HG03064 (cell line): Measurements from ENCODE around the gene TRAK1.

Source experiments
- ATAC-seq: cut with Tn5 transposase; IDR thresholded peaks from one replicate; pipeline ENCODE4 v1.9.1; 2021; ENCODE audit warnings: low read depth; ENCODE audit not compliant: unreplicated experiment

The TRAK1 gene

DNA sequence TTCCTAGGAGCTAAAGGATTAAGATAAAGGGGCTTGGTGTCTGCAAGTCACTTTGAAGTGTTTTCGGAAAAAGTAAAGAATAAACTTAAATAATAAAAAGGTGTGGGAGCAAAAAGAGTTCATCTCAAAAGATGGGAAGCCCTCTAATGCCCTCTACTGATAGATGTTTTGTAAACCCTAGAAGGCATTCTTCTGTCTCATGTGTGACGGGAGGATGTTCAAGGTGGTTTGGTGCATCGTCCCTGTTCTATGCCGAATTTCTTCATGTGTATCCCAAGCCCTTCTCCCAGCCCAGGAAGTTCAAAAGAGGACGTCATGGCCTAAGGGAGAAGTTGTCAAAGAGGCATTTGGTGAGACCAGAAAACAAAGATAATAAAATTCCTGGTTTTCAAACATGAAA, 137.6 kb downstream of the TRAK1 start:
- ATAC-seq = no peak

DNA sequence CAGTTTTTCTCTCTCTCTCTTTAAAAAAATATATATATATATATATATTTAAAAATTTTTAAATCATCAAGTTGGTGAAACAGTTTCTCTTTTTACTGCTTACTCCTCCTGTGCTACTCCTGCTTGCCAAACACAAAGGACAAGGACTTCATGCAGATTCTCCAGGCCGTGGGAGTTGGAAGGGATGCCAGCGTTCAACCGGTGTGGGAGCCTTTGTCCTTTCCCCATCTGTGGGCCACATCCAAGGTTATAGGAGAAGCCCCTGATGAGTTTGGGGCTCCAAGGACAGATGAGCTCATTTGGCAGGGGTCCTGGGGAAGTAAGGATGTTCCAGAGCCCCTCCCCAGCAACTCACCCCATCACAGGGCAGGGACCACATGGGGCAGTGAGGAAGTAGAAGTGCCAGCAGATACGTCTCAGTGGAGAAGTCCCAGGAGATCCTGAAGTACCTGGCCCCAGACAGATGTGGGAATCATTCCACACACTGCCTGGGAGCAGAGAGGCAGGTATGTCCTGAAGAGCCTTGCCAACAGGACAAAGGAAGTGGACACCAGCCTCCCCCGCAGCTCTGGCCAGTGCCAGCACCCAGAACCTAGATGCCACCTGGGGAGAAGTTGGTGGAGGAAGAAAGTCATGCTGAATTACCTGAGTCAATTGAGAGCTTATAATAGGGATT, 138.2 kb downstream of the TRAK1 start:
- no peak for ATAC-seq

DNA sequence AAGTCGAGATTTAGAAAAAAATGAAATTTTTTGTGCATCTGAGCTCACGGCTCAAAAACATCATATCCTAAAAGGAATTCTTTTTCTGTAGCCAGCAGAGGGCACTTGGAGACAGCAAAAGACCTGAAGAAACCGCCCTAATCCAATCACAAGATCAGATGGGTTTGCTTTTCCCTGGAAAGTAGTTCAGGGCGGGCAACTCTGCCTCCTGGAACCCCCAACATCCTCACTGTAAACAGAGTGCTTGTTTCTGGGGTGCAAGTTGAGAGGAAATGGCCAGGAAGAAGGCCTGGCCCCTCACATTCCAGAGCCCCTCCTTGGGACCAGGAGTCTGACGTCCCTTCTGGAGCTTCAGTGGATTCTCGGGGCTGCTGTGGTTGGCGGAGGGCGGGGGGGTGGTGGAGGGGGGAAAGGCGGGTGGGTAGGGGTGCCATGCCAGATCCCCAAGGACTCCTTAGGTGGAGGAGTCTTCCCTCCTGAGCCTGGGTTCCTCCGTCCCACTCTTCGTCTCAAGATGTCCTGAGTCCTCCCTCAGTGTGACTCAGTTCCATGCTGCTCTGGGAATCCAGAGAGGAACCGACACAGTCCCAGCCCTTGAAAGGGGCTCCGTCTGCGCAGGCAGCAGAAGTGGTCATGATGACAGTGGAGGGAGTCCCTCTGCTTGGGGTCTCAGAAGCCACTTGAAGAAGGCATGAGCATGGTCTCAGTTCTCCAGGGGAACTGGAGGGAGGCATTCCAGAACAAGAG, 139.0 kb downstream of the TRAK1 start:
- ATAC-seq = no peak

DNA sequence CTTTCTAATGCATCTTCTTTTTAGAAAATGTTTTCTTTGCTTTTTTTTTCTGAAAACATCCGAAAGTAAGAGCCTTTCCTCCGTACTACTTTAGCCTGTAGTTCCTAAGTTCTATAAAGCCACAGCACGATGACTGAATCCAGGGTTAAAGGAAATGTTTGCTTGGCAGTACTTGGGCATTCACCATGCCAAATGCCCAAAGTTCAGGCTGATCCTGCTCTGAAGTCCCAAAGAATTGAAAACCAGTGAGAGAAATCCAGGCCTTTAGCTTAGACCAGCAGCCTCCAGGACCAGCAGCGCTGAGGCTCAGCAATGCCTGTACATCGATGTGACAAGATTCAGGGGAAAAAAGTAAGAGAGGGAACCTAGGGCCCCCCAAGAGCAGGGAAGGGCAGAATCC, 139.7 kb downstream of the TRAK1 start:
- ATAC-seq = no peak

DNA sequence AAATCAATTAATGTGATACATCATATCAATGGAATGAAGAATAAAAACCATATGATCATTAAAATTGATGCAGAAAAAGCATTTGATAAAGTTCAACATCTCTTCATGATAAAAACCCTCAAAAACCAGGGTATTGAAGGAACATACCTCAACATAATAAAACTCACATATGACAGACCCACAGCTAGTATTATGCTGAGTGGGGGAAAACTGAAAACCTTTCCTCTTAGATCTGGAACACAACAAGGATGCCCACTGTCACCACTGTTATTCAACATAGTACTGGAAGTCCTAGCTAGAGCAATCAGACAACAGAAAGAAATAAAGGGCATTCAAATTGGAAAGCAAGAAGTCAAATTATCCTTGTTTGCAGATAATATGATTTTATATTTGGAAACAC, 144.4 kb downstream of the TRAK1 start:
- ATAC-seq = no peak

DNA sequence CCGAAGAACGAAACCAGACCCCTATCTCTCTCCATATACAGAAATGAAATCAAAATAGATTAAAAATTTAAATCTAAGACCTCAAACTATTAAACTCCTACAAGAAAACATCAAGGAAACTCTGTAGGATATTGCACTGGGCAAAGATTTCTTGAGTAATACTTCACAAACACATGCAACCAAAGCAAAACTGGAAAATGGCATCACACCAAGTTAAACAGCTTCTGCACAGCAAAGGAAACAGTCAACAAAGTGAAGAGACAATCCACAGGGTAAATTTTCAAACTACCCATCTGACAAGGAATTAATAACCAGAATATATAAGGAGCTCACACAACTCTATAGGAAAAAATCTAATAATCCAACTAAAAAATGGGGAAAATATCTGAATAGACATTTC, 145.5 kb downstream of the TRAK1 start:
- no peak for ATAC-seq

DNA sequence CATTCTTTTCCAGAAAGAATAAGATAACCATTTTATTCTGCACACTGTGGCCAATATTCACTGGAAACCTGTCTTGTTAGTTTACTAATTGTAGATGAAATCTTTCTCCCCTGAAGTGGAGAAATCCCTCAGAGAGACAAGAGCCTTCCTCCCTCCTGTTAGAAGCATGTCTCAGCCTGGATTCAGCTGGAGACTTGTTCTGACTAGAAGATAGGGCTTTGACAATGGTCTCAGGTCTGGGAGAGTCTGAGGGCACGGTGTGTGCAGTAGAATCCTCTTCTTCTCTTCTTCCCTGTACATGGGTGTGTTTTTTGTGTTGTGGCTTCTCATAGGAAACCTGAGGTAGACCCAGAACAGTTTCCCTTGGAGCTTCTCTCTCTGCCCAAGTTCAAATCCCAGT, 154.9 kb downstream of the TRAK1 start:
- no peak for ATAC-seq

DNA sequence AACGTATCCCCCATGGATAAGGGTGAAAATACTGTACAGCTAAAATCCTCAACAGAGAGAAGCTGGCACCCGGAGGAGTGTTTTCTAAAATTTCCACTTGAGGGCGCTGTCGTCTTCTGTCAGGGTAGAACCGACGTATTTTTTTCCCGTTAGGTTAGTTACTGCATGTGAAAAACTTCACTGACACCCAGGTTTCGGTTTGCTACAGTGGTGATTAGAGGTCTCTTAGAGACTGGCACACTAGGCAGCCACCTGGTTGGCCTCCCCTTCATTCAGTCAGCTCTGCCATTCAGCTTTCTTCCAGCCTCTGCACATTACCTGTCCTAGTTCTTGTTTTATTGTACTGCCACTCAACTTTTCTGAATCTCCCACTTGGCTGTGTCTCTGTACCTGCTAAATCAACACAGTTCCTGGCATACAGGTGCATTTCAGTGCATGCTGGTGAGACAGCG, 156.4 kb downstream of the TRAK1 start:
- ATAC-seq = no peak

DNA sequence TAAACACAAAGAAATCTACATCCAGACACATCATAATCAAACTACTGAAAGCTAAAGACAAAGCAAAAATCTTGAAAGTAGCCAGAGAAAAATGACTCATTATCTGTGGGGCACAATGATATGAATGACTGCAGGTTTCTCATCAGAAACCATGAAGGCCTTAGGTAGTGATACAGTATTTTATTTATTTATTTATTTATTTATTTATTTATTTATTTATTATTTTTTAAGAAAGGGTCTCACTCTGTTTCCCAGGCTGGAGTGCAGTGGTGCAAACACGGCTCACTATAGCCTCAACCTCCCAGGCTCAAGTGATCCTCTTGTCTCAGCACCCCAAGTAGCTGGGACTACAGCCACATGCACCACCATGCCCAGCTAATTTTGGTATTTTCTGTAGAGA, 159.6 kb downstream of the TRAK1 start:
- no peak for ATAC-seq

DNA sequence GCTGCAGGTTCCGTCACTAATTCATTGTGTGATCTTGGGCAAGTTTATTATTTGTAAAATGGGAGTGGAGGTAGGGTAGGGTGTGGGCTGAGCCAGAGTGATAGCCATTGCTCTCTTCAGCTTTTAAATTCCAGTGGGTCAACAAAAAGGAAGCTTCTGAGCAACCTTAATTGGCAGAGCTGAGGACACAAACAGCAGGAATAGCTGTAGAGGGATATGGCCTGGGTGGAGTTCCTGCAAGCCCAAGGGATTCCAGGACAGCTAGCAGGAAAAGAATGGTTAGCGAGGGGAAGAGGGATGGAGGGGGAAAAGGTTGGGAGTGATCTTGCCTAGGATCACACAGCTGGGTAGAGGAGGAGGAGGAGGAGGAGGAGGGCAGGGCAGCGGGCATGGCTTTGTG, 163.4 kb downstream of the TRAK1 start:
- ATAC-seq = no peak

DNA sequence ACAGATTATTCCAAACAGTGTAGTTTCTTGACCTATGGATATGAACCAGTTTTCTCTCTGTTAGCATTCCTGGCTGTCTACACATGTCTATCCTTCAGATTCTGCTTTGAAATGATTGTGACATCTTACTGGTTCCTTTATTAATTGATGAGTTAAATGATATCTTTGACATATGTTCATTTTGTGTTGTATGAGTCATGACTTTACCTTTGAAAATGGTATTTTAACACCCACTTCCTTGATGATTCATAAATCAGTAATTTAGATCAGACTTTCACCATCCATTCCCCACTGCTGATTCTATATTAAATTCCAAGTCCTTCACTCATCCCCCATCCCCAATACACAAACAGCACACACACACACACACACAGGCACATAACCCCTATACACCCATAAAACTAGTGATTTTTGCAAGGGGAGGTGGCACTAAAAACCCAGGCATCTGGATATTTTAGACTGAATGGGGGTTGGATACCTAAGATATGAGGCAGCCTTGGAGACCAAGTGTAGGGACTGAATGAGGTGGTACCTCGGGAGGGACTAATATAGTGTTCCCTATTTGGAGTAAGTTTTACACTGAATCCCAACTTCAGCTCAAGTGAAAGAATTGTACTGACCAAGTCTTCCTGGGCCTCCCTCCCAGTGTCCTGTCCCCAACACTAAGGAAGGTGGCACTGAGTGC, 165.1 kb downstream of the TRAK1 start:
- no peak for ATAC-seq

DNA sequence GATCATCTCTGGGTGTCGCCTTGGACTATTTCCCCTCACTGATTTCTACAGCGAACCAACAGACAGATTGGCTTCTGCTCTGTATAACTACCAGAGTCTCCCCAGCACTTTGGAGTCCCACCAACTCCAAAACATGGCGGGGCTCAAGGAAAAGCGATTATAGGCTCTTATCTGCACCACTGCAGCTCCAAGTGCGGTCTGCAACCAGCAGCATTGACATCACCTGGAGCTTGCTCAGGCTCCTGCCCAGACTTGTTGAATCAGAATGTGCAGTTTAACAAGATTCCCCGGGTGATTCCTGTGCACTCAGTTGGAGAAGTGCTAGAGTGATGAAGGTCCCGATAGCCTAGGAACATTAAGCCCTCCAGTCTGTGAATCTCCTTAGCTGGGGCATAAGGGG, 165.8 kb downstream of the TRAK1 start:
- ATAC-seq = no peak

DNA sequence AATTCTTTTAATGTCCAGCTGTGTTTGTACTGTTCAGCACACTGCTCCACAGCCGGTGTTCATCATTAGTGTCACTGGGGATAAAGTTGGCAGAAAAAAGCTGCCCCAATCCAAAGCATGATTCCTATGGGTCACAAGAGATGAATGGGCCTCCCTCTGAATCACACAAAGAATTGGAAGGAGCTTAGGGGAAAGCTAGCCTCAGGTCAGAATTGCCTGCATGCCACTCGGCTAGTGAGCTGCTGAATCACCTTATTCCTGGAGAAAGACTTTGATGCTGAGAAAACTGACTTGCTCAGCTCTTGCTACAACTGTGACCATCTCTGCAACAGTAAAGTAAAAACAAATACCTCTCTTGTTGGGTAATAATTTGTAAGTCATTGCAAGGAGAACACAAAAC, 171.4 kb downstream of the TRAK1 start:
- no peak for ATAC-seq

DNA sequence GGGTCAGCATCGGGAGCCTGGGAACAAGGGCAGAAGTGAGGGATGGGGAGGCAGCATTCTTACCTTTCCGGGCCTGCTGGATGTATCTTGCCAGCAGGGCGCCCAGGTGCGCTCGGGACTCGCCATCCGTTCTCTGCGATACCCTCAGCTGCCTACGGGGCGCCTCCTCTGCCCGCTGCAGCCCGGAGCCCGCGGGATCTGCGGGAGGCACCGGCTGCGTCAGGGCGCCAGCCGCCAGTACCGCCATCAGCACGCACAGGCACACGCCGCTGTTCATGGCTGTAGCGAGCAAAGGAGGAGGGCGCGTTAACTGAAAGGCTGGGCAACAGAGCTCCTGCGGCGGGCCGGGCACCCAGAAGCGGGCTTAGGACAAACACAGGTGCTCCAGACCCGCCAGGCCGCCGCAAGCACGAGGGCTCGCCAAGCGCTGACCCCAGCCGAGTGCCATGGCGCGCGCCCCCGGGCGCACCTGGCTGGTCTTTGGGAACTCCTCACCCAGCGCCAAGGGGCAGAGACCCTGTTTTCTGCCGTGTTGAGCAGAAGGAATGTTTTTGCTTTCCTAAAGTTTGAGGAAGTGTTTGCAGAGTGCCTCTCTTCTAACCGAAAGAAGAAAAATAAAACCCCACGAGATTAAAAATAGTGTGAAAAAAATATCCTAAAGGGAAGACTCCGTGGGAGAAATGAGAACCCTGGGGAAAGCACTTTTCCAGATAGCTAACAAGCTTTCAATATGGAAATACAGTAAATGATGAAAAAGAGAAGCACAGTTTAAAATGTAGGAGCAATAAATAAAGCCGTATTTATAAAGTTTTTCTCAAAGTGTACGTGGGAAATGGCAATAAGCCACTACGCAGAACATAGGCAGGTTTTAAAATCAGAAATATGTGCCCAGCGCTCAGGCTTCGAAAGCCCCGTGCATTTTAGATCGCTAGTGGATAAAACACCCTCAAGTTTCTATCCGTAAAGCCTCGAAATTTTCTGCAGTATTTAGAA, 172.5 kb downstream of the TRAK1 start:
- ATAC-seq = no peak

DNA sequence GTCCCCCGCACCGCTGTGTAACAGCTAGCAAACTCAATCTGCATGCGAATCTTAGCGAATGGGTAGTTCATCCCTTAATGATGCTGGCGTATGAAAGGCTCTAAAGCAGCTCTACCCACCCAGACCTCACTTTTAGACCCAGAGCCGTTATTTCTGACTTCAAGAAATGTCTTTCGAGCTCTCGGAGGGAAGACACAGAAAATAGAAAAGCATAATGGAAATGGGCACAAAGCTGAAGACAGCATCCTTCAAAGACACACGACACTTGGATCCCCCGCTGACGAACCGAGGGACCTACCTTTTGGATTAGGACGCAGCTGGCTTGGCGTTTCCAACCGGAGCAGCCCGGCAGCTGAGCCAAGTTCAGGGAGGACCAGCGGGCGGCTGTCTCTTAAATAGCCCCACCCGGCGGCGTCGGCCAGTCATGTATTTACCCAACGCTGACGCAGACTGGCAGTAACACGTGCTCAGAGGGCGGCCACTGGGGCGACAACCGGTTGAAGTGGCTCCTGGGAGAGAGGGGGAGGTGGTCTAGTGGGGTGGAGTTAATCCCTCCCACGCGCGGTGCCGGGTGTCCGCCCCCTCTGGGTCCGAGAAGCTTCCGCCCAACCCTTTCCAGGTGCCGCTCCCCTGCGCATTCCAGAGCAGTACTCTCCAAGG, 173.4 kb downstream of the TRAK1 start:
- no peak for ATAC-seq

DNA sequence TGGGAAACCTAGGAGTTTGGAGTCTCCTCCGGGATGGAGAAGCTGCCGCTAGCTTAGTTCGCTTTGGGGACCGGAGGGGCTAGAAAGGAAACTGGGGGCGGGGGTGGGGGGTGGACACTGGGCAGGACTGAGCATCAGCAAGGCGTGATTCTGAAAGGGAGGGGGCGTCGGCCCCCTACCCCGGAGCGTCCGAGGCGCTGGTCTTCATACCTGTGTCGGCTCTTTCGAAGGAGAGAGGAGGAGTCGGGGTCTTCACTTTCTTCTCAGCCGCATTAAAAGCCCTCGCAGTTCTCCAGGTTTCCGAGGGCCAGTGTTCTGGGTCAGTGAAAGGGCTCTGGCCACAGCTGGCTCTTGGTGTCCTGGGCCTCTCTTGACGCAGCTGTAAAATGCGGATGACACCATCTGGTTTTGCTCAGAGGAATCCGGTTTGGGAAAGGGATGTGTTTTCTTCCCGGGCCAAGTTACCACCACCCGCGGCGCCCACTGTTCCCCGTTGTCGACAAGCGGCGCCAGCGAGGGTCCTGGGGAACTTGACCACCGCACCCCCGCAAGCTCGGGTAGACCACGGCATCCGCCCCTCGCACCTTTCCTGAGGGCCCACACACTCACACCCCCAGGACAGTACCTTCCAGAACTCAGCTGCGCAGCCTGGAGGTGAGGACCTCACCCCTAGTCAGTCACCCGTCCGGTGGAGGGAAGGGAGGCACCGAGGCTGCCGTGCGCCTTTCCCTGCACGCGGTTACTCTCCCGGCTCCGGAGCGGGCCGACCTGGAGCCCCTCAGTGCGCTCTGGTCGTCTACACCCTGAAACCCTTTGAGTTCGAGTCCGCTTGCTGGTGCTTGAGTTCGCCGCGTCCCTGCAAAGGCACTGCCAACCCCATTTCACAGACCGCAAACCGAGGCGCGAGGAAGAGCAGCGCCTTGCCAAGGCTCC, 174.2 kb downstream of the TRAK1 start:
- ATAC-seq = no peak

DNA sequence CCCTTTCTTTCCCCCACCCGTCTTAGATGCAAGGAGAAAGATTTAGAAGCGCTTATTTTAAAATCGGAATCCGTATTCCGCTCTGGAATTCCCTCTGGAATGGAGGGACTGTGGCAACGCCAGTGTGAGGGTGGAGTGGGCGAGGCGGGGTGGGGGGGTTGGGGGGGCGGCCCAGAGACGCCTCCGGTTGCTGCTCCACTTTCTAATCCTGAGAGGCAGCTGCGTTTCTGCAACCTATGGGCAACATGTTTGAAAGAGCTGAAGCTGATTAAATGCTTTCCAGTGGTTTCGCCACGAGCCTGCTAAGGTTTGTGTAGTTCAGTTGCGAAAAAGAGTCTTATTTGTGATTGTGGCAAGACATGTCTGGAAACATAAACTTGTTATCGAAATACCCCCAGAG, 174.9 kb downstream of the TRAK1 start, which contains the start of gene CCK:
TSS of gene CCK (minus strand) at position 101 of the 400 bp plus-strand sequence. CDS start 2,555 bp downstream, outside the sequence.
- no peak for ATAC-seq

DNA sequence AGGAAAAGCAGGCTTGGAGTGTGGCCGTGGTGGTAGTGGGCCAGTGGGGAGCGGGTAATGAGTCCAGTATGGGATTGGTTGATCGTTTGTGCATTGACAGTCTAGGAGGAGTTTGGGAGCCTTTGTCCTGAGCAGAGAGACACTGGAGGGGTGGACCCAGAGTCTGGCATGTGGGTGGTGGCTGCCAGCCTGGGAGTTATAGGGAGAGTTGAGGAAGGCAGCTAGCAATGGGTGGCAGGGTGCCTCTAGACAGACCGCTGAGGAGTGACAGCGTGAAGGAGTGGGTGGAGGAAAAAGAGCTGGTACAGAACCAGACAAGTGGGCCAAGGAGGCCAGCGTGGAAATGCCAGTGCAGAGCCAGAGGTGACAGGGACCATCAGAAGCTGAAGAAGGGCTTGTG, 176.7 kb downstream of the TRAK1 start:
- no peak for ATAC-seq

DNA sequence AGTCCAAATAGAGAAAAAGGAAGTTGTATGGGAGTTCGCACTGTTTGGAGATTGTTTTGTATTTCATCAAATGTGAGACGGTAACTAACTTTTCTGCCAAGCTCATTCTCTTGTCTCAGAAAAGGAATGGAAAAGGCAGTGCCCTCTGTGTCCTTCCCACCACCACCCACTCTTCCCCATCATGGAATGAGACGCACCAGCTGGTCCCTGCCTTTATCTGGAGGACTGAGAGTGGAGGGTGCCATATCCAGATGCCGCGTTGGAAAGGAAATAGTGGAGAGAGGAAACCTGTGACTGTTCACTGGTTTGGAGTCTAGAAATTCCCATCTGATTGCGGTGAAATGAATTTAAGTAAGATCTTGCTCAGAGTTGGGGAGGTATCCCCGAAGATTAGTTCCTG, 178.5 kb downstream of the TRAK1 start:
- ATAC-seq = no peak
